Measurements from ENCODE around the gene VSTM4.

VSTM4 gene

DNA sequence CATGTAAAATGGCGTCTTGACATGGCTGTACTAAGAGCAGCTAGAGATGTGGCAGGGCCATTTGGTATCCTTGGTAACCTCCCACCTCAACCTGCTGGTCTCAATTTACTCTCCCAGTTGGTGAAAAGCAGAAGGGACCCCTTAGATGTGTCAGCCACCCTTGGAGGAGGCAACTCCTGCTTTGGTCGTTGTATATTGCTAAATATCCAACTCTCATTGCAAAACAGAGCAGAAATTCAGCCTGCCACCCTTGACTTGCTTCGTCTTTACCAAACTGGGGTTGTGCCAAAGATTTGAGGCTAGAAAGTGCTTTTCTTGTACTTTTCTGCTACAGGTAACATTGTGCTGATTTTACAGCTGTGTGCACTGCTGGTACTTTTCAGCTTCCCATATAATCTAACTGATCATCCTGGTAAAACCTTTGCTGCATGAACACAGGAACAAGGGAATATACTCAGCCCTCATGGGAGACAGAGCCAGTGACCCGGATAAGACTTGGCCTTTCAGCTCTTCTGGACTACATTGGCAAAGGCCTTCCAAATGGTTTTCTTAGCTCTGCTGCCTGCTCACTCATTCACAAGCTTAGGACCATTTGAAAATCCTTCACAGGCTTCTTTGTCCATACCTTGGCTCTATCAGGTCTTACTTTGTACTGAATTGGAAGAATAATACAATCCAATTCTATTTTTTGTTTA lies 2.2 kb upstream of the VSTM4 start:
- DNase-seq (ENCODE audit: low read depth, low spot score) = no peak

DNA sequence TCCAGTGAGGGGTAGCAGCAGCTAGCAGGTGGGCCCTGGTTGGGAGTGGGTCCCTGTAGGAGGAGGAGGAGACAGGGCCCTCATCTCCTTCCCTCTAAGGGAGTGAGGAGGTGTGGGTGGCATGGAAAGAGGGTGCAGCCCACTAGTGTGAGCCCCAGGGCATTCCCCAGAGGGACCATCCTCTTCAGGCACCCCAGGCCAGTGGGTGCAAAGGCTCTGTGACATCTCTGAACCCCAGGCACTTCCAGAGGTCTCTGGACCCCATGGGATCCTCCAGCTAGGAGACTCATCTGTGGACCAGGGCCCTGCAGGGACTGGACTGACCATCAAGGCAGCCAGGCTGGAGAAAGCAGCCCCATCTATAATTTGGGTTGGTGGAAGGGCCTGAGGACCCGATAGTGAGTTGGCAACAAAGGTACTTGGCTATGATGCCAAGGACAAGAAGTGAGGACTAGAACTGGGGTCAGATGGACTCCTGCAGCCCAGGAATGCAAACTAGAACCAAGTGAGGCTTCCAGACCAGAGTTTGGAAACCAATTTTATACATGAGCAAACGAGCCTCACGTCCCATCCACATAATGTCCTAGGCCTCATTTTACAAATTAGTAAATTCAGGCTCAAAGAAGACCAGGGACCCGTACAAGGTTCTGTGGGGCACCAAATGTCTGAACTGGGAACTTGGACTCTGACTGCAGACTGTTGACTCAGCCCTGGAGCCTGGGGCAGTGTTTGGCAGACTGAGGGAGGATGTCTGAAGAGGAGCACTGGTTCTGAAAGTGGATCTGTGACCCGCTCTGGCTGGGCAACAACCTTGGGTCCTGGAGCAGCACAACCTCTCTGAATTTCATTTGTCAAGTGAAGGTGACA lies 1.4 kb upstream of the VSTM4 start:
- no peak for DNase-seq (ENCODE audit: low read depth, low spot score)

DNA sequence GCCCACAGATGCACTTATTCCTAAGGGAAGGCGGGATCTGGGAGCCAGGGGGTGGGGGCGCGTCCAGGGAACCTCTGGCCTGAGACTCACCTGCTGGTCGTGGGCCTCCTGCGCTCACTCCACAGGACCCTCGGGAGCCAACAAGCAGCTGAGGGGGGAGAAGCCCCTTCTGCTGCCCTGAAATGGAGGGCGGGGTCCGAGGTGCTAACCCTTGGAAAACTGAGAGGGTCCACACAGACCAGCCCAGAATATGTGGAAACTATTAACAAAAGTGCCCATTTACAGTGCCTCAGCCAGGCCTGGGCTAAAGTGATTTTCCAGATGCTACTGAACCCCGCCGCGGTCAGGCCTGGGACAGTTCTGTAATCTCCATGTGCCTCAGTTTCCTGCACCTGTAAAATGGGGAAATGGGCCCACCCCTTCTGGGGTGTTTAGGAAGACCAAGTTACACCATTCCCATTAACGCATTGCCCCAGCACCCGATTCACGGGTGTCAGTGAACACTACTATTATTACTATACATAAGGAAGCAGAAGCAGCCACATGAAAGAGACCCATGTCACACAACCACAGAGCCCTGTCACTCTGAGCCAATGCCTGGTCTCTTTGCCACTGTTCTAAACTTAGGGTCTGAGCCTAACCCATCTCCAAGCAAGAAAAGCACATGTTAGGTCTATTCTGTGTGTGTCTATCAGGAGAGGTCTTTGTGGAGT lies 630 bp upstream of the VSTM4 start:
- DNase-seq (ENCODE audit: low read depth, low spot score) = no peak

DNA sequence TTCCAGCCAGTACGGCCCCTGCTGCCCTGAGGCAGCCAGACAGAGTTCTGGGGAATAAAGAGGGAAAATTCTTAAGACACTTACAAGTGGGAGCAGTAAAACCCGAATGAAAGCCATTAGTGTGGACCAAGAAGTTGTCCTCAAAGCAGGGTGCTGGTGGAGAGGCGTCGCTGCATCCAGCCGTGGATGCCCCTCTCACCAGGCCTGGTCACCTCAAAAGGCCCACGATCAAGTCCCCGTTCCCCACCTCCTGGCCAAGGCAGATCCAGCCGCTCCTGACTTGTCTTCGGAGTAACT lies 656 bp downstream of the VSTM4 start:
- DNase-seq (ENCODE audit: low read depth, low spot score) = no peak

DNA sequence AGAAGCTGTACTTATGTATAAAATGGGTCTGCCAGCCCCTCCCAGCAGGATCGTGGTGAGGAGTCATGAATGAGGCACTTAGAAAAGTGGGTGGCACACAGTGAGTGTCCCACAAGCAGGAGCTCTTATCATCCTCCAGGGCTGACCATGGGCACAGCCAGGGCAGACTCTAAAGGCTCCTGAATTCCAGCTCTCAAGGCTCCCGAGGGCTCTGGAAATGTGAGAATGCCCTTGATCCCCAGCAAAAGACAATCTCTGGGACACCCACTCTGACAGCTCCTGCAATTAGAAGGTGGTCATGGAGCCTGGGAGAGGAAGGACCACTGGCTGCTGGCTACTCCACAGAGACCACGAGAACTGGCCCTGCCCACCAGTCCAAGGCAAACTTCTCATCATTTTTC lies 1.6 kb downstream of the VSTM4 start:
- DNase-seq (ENCODE audit: low read depth, low spot score) = no peak

DNA sequence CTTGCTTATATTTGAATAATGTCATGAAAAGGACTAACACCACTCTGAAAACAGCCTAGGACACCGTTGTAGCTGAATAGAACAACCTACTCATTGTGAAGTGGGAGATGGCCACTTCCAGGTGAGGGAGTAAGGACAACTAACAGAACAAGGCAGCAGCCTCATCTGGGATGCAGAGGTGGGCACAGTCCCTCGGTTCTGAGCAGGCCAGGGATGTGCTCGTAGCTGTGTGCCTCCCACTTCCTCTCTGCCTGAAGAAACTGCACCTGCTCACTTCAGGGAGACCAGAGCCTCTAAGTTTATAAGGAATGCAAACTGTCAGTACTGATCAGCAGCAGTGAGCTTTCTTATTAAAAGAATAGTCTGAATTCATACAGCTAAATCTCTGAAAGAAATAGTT lies 2.5 kb downstream of the VSTM4 start:
- no peak for DNase-seq (ENCODE audit: low read depth, low spot score)

DNA sequence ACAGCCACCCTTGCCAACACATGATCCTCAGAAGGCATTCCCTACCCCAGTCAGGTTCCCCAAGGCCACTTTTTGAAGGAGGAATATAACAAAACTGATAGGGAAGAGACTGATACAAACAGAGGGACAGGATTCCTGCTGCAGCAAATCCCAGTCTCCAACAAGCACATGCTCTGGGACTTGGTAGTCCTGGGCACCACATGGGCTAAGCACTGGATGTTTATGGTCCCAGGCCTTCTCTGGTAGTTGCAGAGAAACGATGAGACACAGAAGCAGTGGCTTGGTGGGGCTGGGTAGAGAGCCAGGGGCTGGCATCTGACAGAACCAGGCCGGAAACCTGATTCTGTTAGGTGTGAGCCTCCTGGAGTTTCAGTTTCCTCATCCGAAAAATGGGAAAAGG lies 3.2 kb downstream of the VSTM4 start:
- no peak for DNase-seq (ENCODE audit: low read depth, low spot score)

DNA sequence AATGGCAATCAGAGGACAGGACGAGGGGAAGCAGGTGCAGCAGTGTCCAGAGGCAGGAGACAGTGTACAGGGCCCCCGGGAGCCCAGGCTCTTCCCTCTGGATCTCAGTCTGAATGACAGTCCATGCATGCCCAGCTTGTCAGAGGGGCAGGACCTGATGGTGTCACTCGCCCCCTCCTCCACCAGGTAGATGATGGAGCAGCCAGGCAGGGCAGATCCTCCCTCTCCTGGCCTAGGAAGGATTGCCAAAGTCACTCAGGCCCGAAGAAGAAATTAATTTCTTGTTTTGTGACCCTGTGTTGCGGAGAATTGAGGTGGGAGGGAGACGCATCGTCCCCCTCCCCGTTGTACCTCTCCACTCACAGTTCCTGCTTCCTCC lies 4.0 kb downstream of the VSTM4 start:
- no peak for DNase-seq (ENCODE audit: low read depth, low spot score)

DNA sequence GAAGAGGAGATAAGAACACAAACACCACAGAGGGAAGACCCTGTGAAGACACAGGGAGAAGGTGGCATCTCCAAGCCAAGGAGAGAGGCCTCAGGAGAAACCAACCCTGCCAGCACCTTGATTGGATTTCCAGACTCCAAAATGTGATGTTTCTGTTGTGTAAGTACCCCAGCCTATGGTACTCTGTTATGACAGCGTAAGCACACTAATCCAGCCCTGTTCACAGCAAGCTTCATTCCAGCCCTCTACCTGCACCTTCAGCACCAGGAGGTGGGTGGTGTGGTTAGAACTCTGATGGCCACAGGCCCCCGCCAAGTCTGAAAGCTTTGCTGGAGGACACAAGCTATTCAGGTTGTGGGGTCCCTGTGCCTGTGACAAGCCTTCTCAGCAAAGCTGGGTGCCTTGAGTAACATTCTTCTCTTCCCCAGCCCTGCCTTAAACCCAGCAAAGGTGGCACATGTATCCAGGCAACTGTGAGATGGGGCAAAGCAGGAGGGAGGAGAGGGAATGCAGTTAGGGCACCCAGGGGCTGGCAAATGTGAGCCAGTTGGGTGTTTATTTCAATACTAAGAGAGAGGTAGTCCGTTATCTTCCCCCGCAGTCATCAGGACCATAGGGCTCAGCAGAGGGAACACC lies 4.5 kb downstream of the VSTM4 start:
- no peak for DNase-seq (ENCODE audit: low read depth, low spot score)

DNA sequence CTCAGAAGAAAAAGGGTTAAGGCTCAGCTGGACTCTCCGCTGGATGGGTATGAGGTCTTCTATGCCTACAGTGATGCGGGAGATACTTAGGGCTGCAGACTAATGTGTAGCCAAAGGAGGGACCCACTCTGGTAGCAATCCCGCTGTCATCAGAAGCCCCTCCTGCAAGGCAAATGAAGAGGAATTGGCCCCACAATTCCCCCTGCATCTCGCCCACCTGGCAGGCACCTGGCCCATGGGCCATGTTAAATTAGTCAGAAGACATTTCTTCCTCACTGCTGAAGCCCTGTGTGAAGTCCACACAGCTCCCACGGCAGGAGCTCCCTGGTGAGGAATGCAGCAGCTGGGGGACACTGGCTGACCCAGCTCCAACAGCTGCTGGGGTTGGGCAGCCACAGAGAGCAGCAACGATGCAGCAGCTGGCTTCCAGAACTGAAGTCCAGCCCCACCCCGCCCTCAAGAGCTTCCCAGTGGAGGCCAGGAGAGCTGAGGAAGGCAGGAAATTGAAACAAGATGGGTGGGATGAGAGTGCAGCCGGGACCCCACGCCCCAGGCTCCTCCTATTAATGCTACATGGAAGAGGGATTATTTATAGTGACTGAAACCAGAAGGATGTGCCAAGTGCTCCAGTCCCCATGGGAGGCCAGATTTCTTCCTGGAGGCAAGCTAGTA lies 5.5 kb downstream of the VSTM4 start:
- no peak for DNase-seq (ENCODE audit: low read depth, low spot score)

DNA sequence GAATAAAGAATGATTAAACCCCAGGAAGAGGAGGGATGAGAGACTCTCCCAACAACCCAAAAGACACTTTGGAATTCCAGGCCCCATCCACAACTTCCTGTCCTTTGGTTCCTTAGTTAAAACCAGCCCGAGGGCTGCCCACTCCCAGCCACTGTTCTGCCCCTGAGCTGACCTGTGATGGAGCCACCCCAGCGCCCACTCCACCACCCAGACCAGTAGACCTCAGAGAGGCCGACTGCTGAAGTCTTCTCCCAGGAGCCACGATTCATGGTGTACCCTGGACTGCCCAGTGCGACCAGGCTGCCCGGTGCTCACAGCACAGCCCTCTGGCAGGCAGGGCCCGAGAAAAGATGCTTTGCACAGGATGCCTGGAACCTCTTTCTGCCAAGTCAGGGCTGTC lies 6.7 kb downstream of the VSTM4 start:
- DNase-seq (ENCODE audit: low read depth, low spot score) = no peak

DNA sequence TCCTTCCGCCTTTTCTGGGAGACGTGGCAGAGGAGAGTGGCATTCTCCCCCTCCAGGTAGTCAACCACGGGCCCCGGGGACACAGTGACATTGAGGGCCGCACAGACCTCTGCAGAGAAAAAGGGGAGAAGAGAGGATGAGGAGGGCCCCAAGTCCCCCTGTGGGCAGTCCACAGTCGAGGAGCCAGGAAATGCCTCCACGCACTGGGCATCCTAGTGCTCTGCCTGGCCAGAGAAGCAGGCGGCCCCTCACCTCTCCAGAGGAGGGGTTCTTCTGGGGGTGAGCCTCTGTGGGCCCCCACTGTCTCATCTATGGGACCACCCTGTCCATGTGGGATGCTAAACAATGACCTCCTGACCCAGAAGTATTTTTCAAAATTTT lies 7.4 kb downstream of the VSTM4 start:
- DNase-seq (ENCODE audit: low read depth, low spot score) = no peak

DNA sequence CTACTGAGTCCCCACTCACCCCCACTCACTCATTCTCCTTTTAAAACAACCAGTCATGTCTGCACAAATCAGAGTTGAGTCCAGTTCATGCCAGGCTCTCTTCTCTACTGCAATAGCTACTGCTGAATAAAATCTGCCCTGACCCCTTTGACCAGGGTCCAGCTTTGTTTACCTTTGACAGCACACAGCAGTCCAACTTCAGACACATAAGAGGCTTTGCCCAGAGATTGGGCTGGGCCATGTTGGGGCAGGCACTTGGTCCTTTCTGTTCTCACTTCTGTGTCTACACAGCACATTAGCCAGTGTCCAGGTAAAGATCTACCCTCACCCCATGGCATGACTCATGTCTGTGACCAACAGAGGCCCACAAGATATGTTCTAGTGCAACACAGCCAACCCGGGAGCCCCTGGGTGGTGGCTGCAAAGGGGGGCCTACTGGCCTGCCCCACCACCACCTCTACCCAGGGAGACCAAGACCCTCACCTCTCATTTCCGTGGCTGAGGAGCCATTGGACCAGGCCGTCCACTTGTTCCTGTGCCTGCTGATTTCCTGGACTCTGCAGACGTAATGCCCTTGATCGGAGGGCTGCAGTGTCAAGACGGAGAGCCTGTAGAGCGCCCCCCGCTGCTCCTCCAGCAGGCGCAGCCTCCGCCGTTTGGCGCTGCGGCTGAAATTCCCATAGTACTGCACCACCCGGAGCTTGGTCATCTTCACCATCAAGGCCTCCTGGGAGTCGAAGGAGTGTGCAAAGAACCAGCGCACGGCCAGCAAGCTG lies 8.0 kb downstream of the VSTM4 start:
- DNase-seq (ENCODE audit: low read depth, low spot score) = no peak

DNA sequence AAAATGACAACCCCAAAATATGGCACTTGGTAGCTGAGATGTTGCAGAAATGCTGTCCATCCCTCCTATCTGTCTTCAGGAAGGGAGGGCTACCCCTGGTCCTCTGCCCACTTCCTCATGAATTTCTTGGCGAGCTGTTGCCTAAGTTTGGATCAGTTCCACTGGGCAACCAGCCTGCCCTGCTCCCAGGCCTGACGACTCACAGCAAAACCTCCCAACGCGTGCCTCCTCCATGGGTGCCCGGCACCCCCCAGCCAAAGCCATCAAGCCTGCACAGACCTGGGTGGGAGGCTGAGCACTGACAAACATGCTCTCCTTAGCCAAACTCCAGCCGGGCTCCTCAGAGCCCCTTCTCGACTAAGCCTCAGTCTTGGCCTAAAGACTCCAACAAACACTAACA lies 8.9 kb downstream of the VSTM4 start:
- peak; percentile 46 for DNase-seq (ENCODE audit: low read depth, low spot score)

DNA sequence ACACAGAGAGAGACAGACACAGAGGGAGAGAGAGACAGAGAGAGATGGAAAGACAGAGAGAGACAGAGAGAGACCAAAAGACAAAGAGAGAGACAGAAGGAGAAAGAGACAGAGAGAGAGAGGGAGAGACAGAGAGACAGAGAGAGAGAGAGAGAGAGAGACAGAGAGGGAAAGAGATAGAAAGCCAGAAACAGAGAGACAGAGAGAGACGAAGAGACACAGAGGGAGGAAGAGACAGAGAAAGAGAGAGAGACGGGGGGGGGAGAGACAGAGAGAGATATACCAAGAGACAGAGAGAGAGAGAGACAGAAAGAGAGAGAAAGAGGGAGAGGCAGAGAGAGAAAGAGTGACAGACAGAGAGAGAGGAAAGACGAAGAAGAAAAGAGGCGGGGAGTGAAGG lies 10.2 kb downstream of the VSTM4 start:
- no peak for DNase-seq (ENCODE audit: low read depth, low spot score)

DNA sequence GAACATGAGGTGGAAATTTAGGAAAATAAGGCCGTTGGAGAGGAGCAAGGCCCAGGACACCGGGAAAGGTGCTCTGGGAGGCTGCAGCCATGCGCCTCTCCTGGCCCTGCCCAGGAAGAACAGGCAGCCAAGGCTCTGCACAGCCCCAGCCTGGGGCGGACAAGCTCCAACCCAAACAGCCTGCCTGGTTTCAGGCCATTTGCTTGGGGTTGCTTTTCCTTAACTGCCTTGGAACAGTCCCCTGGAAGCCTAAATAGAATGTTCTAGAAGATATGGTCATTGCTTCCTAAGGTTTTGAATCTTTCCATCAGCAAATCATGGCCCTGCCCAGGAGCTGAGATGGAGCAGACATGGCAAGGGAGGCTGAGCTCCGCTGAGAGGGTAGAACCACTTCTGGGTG lies 11.0 kb downstream of the VSTM4 start:
- no peak for DNase-seq (ENCODE audit: low read depth, low spot score)

DNA sequence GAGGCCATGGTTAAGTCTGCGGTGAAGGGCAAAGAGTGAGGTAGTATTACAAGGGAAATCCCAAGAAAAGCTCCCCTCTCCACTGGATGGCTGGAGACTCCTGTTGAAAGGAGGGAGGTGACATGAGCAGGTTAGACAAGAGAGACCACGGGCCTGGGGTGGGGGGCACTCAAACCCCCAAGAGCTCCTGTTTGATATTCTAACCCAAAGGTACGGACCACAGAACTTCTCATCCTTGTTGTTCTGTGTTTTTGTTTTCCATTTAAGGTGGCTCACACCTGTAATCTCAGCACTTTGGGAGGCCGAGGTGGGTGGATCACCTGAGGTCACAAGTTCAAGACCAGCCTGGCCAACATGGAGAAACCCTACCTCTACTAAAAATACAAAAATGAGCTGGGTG lies 11.6 kb downstream of the VSTM4 start:
- DNase-seq (ENCODE audit: low read depth, low spot score) = no peak

DNA sequence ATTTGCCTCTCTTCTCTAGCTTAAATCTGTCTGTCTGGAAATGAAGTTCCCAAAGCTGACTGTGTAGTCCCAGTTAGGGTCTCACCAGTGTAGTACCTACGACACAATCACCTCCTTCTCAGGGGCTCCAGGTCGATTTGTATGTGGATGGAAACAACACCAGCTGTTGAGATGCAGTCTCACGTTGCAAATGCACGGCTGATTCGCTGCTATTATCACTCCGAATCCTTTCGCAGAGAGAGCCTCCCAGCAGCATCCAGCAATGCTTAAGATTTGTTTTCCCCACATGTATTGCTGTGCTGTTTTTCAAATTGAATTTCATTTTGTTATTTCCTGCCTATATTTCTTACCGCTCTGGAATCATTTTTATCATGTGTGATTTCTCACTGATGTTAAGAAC lies 16.3 kb downstream of the VSTM4 start:
- DNase-seq (ENCODE audit: low read depth, low spot score) = no peak

DNA sequence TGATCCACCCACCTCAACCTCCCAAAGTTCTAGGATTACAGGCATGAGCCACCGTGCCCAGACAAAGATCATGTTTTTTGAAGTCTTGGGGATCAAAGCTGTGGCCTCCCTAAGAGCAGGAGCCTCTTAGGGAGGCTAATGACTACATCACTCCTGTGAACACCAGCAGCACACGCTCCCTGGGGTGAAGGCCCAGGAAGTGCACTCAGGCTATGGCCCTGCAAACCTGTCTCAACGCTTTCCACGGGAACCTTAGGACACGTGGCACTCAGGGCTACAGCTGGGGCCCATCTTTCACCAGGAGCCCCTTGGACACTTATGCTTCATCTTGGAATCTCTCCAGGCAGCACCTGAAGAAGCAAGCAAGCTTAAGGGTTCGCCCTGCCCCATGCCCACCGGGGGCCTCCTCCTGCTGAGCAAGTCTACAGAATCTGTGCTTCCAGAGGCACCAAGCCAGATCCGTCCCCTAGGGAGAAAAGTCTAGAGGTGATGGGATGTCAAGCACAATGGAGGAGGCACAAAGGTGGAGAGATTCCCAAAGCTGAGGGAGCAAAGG lies 18.4 kb downstream of the VSTM4 start:
- DNase-seq (ENCODE audit: low read depth, low spot score) = no peak

DNA sequence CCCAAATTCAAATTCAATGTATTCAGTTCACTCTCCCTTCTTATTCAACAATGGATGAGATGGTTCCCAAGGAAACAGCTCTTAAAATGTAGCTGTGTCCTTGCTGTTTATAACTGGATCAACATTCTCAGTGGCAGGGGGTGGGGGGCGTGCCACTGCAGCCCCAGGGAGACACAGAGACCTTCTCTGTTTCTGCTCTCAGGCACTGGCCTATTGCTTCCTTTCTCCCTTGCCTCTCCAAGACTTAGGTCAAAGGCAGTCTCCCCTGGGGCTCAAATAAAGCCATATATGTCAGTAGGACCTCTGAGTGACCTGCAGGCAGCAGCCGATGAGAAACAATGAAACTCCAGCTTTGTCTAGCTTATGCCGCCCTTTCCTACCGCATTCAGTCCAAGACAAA lies 20.7 kb downstream of the VSTM4 start:
- DNase-seq (ENCODE audit: low read depth, low spot score) = no peak

DNA sequence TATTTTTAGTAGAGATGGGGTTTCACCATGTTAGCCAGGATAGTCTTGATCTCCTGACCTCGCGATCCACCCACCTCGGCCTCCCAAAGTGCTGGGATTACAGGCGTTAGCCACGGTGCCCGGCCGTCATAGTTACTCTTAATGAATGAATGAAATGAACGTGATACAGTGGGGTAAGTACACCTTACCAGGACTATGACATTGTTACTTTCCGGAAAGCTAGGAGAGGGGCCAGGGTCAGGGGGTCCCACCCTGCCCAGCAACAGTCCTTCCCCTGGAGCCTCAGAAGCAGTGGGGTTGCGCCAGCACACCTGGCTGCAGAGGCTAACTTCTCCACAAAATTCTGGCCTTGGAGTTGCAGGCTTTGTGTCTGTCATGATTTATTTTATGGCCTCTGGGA lies 21.4 kb downstream of the VSTM4 start:
- DNase-seq (ENCODE audit: low read depth, low spot score) = no peak

Data from astrocyte of the hippocampus (primary cell).